GM12878 (cell line): ENCODE data around the gene NUB1. TPM values are rescaled to one million over a fixed set of nuclear protein-coding genes. Genes with fewer than 3 reads are reported as not detected.

Experiments
- ATAC-seq: fragments of 200-7000 bp; cut with Tn5 transposase; 3 replicates; pipeline ENCODE4 v1.9.1; 2020; ENCODE audit warnings: mild to moderate bottlenecking, moderate library complexity
- BruUV-seq: library from RNA; stranded (reverse); fragments of 400-500 nt; replicated peaks from 2 replicates; lab custom pipeline; 2021; lab: Mats Ljungman, UMichigan
- CTCF ChIA-PET: fragments of 300-600 bp; sonication (Branson Sonifier 250); formaldehyde crosslinking; extraction: SDS; loops from one replicate; lab custom pipeline; 2021; ENCODE audit warnings: inconsistent platforms; lab: Yijun Ruan, JAX
- POLR2A ChIA-PET: fragments of 350-600 bp; formaldehyde crosslinking; extraction: SDS; loops from one replicate; lab custom pipeline; 2021; ENCODE audit warnings: inconsistent platforms; lab: Charles Lee
- RAD21 ChIA-PET: fragments of 300-600 bp; sonication (Branson Sonifier 250); formaldehyde crosslinking; loops from one replicate; lab custom pipeline; 2023; ENCODE audit warnings: antibody characterized with exemption; ENCODE audit not compliant: unreplicated experiment; lab: Charles Lee
- SMC1A ChIA-PET: fragments of 300-600 bp; sonication (Branson Sonifier 250); formaldehyde crosslinking; loops from one replicate; lab custom pipeline; 2023; ENCODE audit not compliant: unreplicated experiment, uncharacterized antibody; lab: Charles Lee
- DNase-seq: peaks from one replicate; pipeline ENCODE4 v3.0.0-alpha.2; 2011; ENCODE audit warnings: low read depth, low spot score
- FAIRE-seq: peaks from 3 replicates; lab custom pipeline; 2011; peaks lifted over from hg19 to GRCh38; lab: Jason Lieb, UNC
- H2AFZ ChIP-seq: 2 replicates; pipeline ENCODE4 v1.6.0; 2011; ENCODE audit warnings: low read depth, low read length, control low read depth; ENCODE audit not compliant: control insufficient read depth
- H3K27ac ChIP-seq: 2 replicates; pipeline ENCODE4 v1.5.1; 2011; ENCODE audit warnings: control low read depth; ENCODE audit not compliant: control insufficient read depth, insufficient read depth
- H3K27me3 ChIP-seq, 2 experiments: replicated peaks in 1 of 2; 2 replicates each; pipeline versions ENCODE4 v1.6.0 to v1.6.1; 2011; ENCODE audit warnings: low read length in 1 of 2; ENCODE audit not compliant: control insufficient read depth in 2 of 2, insufficient read depth in 2 of 2
- H3K36me3 ChIP-seq, 2 experiments: 2 replicates each; pipeline ENCODE4 v1.5.1; 2011; ENCODE audit warnings: low read length in 1 of 2; ENCODE audit not compliant: control insufficient read depth in 2 of 2, insufficient read depth in 2 of 2
- H3K4me1 ChIP-seq: 2 replicates; pipeline ENCODE4 v1.6.1; 2011; ENCODE audit warnings: mild to moderate bottlenecking, low read length, moderate library complexity, mixed read lengths; ENCODE audit not compliant: control insufficient read depth, insufficient read depth
- H3K4me2 ChIP-seq: 2 replicates; pipeline ENCODE4 v1.6.0; 2011; ENCODE audit warnings: control low read depth; ENCODE audit not compliant: control insufficient read depth, insufficient read depth
- H3K4me3 ChIP-seq: fragments of 200-600 bp; sonication (generic); 2 replicates; pipeline ENCODE4 v1.5.1; 2016
- H3K79me2 ChIP-seq: 2 replicates; pipeline ENCODE4 v1.6.0; 2011; ENCODE audit warnings: low read length; ENCODE audit not compliant: control insufficient read depth, insufficient read depth
- H3K9ac ChIP-seq: 2 replicates; pipeline ENCODE4 v1.8.0; 2011; ENCODE audit warnings: low read length, control low read depth, mixed read lengths; ENCODE audit not compliant: control insufficient read depth, insufficient read depth
- H3K9me3 ChIP-seq: replicated peaks from 3 replicates; pipeline ENCODE4 v1.5.1; 2011; ENCODE audit warnings: mild to moderate bottlenecking, low read length; ENCODE audit not compliant: control insufficient read depth, insufficient read depth
- H4K20me1 ChIP-seq: 2 replicates; pipeline ENCODE4 v1.6.0; 2011; ENCODE audit not compliant: control insufficient read depth, insufficient read depth
- FOXK2 ChIP-seq: fragments of 450-650 bp; IDR thresholded peaks from 2 replicates; pipeline ENCODE4 v1.6.1; 2017; ENCODE audit warnings: mild to moderate bottlenecking, moderate library complexity
- IKZF2 ChIP-seq, 2 experiments: fragments of 450-650 bp; IDR thresholded peaks; 2 replicates each; pipeline ENCODE4 v1.6.1; 2017; ENCODE audit warnings: mild to moderate bottlenecking in 2 of 2, moderate library complexity in 2 of 2
- NFYB ChIP-seq: IDR thresholded peaks from 2 replicates; pipeline ENCODE4 v1.6.1; 2011; ENCODE audit warnings: low read depth, mild to moderate bottlenecking, low read length, improper control_type of control experiment, moderate library complexity; ENCODE audit not compliant: insufficient read depth
- NR2F1 ChIP-seq: fragments of 450-650 bp; conservative IDR thresholded peaks from 2 replicates; pipeline ENCODE4 v1.6.1; 2017; ENCODE audit warnings: mild to moderate bottlenecking
- NRF1 ChIP-seq: conservative IDR thresholded peaks from 2 replicates; pipeline ENCODE4 v1.6.1; 2011; ENCODE audit warnings: mild to moderate bottlenecking, low read depth, low read length, improper control_type of control experiment
- SIN3A ChIP-seq: IDR thresholded peaks from 2 replicates; pipeline ENCODE4 v1.6.1; 2012; ENCODE audit warnings: low read depth, low read length, improper control_type of control experiment
- SMARCA5 ChIP-seq: fragments of 450-650 bp; IDR thresholded peaks from 2 replicates; pipeline ENCODE4 v1.6.1; 2017; ENCODE audit warnings: mild to moderate bottlenecking
- YBX1 ChIP-seq: fragments of 450-650 bp; IDR thresholded peaks from 2 replicates; pipeline ENCODE4 v1.6.1; 2016; ENCODE audit warnings: antibody characterized with exemption
- ZNF384 ChIP-seq: IDR thresholded peaks from 2 replicates; pipeline ENCODE4 v1.6.1; 2012; ENCODE audit warnings: low read depth, mild to moderate bottlenecking, low read length, improper control_type of control experiment, borderline replicate concordance
- WGBS: methylation state at CpG from one replicate; pipeline ENCODE4 v1.1.6; 2016; ENCODE audit warnings: low lambda C conversion rate; ENCODE audit not compliant: insufficient replicate concordance, insufficient coverage; ENCODE audit errors: missing lambda C conversion rate; 5-methylcytosine and 5-hydroxymethylcytosine counted together
- in situ Hi-C: fragments of 300-500 bp; cut with MboI; formaldehyde crosslinking; loops from 9 replicates; pipeline ENCODE4 v1.14.3; 2018; ENCODE audit warnings: mixed read lengths
- intact Hi-C: fragments of 100-400 bp; cut with micrococcal nuclease; formaldehyde crosslinking; loops from one replicate; pipeline ENCODE4 v1.14.2; 2022; ENCODE audit not compliant: unreplicated experiment
- polyA plus RNA-seq, 11 experiments: library from polyadenylated mRNA; depleted of rRNA in 4 of 11; unstranded in 6 of 11; stranded (reverse) in 5 of 11; fragments of >200 nt; fragmentation: Nextera tagmentation in 4 of 11; fragmentation: Illumina TruSeq in 1 of 11; extraction: Ambion mirVana in 4 of 11; extraction: Trizol in 1 of 11; gene quantifications; 1 replicate in 1 of 11; 2 replicates in 10 of 11; pipeline versions ENCODE4 v1.2.1 to v1.2.3, GENCODE V29; 2011 to 2016; ENCODE audit warnings: inconsistent platforms in 2 of 11, missing spikeins in 2 of 11, low read depth in 1 of 11
- total RNA-seq, 4 experiments: library from RNA; depleted of rRNA in 3 of 4; stranded (reverse); fragments of >200 nt in 3 of 4; fragmentation: Illumina TruSeq in 1 of 4; extraction: Trizol in 1 of 4; gene quantifications; 2 replicates each; pipeline versions ENCODE4 v1.2.1 to v1.2.3, GENCODE V29; 2013 to 2021
- TF ChIP-seq, protein P1 (sequence below): fragments of 450-650 bp; IDR thresholded peaks from 2 replicates; pipeline ENCODE4 v1.6.1; 2017; ENCODE audit warnings: mild to moderate bottlenecking
- TF ChIP-seq, protein P2 (sequence below): fragments of 450-650 bp; IDR thresholded peaks from 2 replicates; pipeline ENCODE4 v1.6.1; 2016; ENCODE audit warnings: mild to moderate bottlenecking, moderate library complexity, borderline replicate concordance
- TF ChIP-seq, protein P3 (sequence below): fragments of 450-650 bp; IDR thresholded peaks from 2 replicates; pipeline ENCODE4 v1.6.1; 2017; ENCODE audit warnings: mild to moderate bottlenecking, moderate library complexity

The NUB1 gene
- total and polyA plus RNA-seq, 10 of the 15 experiments (the other 5 are each of a cell fraction or from before 2014, with no cell fraction given): 24.1 to 102 (median 49.0) TPM

DNA sequence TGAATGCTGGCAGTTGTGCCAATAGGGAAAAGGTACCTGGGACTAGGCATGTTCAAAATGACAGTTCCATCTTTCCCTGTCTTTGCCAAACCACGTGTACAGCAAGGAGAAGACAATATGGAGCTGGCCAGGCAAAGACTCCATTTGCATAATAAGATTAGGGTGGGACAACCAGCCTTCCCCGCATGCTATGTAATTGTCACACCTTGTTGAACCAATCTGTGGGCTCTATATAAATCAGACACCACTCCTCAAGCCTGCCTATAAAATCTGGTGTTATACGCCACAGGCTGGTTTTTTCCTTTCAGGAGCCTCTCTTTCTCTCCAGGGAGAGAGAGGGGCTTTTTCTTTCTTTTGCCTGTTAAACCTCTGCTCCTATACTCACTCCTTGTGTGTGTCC is 11.0 kb upstream of the NUB1 start:
- no peak for ATAC-seq
- TF ChIP-seq SIN3A (no peak), FOXK2 (no peak), SMARCA5 (no peak), NR2F1 (no peak), ZNF384 (no peak), YBX1 (no peak), NRF1 (no peak), NFYB (no peak), IKZF2 (IDR thresholded peaks at IDR 0.05) (no peak)
- TF ChIP-seq, protein P1, sequence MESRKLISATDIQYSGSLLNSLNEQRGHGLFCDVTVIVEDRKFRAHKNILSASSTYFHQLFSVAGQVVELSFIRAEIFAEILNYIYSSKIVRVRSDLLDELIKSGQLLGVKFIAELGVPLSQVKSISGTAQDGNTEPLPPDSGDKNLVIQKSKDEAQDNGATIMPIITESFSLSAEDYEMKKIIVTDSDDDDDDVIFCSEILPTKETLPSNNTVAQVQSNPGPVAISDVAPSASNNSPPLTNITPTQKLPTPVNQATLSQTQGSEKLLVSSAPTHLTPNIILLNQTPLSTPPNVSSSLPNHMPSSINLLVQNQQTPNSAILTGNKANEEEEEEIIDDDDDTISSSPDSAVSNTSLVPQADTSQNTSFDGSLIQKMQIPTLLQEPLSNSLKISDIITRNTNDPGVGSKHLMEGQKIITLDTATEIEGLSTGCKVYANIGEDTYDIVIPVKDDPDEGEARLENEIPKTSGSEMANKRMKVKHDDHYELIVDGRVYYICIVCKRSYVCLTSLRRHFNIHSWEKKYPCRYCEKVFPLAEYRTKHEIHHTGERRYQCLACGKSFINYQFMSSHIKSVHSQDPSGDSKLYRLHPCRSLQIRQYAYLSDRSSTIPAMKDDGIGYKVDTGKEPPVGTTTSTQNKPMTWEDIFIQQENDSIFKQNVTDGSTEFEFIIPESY: no peak
- TF ChIP-seq, protein P2, sequence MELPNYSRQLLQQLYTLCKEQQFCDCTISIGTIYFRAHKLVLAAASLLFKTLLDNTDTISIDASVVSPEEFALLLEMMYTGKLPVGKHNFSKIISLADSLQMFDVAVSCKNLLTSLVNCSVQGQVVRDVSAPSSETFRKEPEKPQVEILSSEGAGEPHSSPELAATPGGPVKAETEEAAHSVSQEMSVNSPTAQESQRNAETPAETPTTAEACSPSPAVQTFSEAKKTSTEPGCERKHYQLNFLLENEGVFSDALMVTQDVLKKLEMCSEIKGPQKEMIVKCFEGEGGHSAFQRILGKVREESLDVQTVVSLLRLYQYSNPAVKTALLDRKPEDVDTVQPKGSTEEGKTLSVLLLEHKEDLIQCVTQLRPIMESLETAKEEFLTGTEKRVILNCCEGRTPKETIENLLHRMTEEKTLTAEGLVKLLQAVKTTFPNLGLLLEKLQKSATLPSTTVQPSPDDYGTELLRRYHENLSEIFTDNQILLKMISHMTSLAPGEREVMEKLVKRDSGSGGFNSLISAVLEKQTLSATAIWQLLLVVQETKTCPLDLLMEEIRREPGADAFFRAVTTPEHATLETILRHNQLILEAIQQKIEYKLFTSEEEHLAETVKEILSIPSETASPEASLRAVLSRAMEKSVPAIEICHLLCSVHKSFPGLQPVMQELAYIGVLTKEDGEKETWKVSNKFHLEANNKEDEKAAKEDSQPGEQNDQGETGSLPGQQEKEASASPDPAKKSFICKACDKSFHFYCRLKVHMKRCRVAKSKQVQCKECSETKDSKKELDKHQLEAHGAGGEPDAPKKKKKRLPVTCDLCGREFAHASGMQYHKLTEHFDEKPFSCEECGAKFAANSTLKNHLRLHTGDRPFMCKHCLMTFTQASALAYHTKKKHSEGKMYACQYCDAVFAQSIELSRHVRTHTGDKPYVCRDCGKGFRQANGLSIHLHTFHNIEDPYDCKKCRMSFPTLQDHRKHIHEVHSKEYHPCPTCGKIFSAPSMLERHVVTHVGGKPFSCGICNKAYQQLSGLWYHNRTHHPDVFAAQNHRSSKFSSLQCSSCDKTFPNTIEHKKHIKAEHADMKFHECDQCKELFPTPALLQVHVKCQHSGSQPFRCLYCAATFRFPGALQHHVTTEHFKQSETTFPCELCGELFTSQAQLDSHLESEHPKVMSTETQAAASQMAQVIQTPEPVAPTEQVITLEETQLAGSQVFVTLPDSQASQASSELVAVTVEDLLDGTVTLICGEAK: no peak
- TF ChIP-seq, protein P3, sequence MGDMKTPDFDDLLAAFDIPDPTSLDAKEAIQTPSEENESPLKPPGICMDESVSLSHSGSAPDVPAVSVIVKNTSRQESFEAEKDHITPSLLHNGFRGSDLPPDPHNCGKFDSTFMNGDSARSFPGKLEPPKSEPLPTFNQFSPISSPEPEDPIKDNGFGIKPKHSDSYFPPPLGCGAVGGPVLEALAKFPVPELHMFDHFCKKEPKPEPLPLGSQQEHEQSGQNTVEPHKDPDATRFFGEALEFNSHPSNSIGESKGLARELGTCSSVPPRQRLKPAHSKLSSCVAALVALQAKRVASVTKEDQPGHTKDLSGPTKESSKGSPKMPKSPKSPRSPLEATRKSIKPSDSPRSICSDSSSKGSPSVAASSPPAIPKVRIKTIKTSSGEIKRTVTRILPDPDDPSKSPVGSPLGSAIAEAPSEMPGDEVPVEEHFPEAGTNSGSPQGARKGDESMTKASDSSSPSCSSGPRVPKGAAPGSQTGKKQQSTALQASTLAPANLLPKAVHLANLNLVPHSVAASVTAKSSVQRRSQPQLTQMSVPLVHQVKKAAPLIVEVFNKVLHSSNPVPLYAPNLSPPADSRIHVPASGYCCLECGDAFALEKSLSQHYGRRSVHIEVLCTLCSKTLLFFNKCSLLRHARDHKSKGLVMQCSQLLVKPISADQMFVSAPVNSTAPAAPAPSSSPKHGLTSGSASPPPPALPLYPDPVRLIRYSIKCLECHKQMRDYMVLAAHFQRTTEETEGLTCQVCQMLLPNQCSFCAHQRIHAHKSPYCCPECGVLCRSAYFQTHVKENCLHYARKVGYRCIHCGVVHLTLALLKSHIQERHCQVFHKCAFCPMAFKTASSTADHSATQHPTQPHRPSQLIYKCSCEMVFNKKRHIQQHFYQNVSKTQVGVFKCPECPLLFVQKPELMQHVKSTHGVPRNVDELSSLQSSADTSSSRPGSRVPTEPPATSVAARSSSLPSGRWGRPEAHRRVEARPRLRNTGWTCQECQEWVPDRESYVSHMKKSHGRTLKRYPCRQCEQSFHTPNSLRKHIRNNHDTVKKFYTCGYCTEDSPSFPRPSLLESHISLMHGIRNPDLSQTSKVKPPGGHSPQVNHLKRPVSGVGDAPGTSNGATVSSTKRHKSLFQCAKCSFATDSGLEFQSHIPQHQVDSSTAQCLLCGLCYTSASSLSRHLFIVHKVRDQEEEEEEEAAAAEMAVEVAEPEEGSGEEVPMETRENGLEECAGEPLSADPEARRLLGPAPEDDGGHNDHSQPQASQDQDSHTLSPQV: no peak

More for the DNA sequence above, 11.0 kb upstream of the NUB1 start:
- H2AFZ ChIP-seq: no peak overlapping the region
- no peak overlapping the region for H3K4me3 ChIP-seq
- DNase-seq (no peak), FAIRE-seq (no peak)
- H3K79me2 ChIP-seq: no peaks in the 10 kb centered on the region
- no peak overlapping the region for H3K9ac ChIP-seq
- no peaks in the 10 kb centered on the region; the same call in 1 of the 3 replicates for H3K9me3 ChIP-seq
- intact Hi-C loops (no loop called here), in situ Hi-C loops (no loop called here)
- ChIA-PET RAD21 (no interaction called here), POLR2A (interaction anchor here (0.6 kb wide), 1 partner anchor 26 kb away, joined by 3 read pairs; no protein-coding TSS in a partner anchor), SMC1A (interaction anchor here (1.0 to 1.6 kb wide), 3 partner anchors 9 to 19 kb away, joined by 3 read pairs; no protein-coding TSS in a partner anchor), CTCF (interaction anchor here (0.9 to 4.8 kb wide), 3 partner anchors 12 to 22 kb away, joined by 3 to 32 read pairs (median 5); no protein-coding TSS in a partner anchor)
- peaks cover 4% of the 10 kb centered on the region for H3K4me1 ChIP-seq
- BruUV-seq: no TSS peak
- H3K27me3 ChIP-seq: no peaks in the 10 kb centered on the region
- H3K27ac ChIP-seq: no peak overlapping the region
- no peaks in the 10 kb centered on the region for H3K36me3 ChIP-seq
- 67% methylated on average over 3 of the region's 3 CpGs for WGBS
- H4K20me1 ChIP-seq: no peaks in the 10 kb centered on the region
- H3K4me2 ChIP-seq: no peak overlapping the region
